ENCODE data around the gene C1orf35. TPM values are rescaled to one million over a fixed set of nuclear protein-coding genes. Genes with fewer than 3 reads are reported as not detected.

C1orf35 gene
- total RNA-seq, 1 experiment from 2014 or later = 31.0 TPM

DNA sequence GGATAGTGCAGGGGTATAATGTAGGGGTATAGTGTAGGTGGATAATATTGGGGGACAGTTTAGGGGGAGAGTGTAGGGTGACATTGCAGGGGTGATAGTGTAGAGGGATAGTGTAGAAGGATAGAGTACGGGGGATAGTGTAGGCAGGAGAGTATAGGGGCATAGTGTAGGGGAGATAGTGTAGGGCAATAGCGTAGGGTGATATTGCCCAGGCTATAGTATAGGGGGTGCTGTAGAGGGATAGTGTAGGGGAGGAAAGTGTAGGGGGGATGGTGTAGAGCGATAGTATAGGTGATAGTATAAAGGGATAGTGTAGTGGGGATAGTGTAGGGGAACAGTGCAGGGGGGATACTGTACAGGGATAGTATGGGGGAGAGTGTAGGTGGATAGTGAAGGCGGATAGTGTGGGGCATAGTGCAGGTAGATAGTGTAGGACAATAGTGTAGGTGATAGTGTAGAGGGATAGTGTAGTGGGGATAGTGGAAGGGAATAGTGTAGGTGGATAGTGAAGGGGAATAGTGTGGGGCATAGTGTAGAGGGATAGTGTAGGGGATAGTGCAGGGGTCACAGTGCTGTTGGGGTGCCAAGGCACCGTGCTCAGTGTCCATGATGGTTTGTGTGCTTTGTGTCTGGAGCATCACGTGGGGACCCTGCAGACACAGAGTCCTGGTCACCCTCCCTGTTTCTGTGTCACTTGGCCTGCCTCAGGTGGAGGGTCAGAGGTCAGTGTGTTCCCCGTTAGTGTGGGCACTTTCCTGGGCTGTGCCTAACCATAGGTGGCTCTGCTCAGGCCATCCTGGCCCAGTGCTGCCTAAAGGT lies 31.1 kb downstream of the C1orf35 start:
- no peaks in the 10 kb centered on the region for H3K36me3 Mint-ChIP-seq (ENCODE audit: insufficient read depth in 1 of 3, low read depth in 3 of 3)
- Histone ChIP-seq H3K4ac (ENCODE audit: low read depth, low read length) (no peak overlapping the region), H3K56ac (ENCODE audit: insufficient read length, low read depth, low read length) (no peak overlapping the region), H2BK5ac (ENCODE audit: insufficient read length, low read length) (no peak overlapping the region), H3K18ac (ENCODE audit: insufficient read length, low read depth, low read length) (no peak overlapping the region), H3K23me2 (ENCODE audit: insufficient read length, low read depth, low read length, poor library complexity, severe bottlenecking) (no peaks in the 10 kb centered on the region), H4K8ac (replicated peaks; ENCODE audit: insufficient read length, low read depth, low read length) (no peak overlapping the region), H3K14ac (ENCODE audit: insufficient read depth, low read length) (no peak overlapping the region), H3K27me3 (ENCODE audit: insufficient read depth, low read length) (peaks cover 74% of the 10 kb centered on the region; the same call in 1 of the 2 replicates), H3K9ac (ENCODE audit: extremely low read depth, insufficient read length, low read length) (no peak overlapping the region), H2BK15ac (ENCODE audit: low read depth, low read length) (no peak overlapping the region), H3T11ph (ENCODE audit: low read length) (no peak overlapping the region), H4K20me1 (ENCODE audit: control insufficient read depth, insufficient read depth, insufficient read length) (no peaks in the 10 kb centered on the region), H2AFZ (ENCODE audit: low read length) (no peak overlapping the region), H2BK12ac (ENCODE audit: insufficient read length, low read depth, low read length) (no peak overlapping the region), H4K5ac (ENCODE audit: insufficient read length, low read depth, low read length) (no peak overlapping the region), H2BK20ac (ENCODE audit: low read depth, low read length, poor library complexity, severe bottlenecking) (no peak overlapping the region), H3K79me1 (ENCODE audit: insufficient read depth, low read depth, low read length, poor library complexity, severe bottlenecking) (no peaks in the 10 kb centered on the region), H3K79me2 (ENCODE audit: insufficient read depth, low read length) (no peaks in the 10 kb centered on the region), H3K4me2 (ENCODE audit: insufficient read depth, insufficient read length, low read length) (no peak overlapping the region), H3K23ac (ENCODE audit: insufficient read length, low read depth, low read length) (no peak overlapping the region), H2BK120ac (ENCODE audit: low read depth, low read length, poor library complexity, severe bottlenecking) (no peak overlapping the region), H3K4me1 (ENCODE audit: insufficient read depth, low read length) (no peaks in the 10 kb centered on the region), H2AK5ac (ENCODE audit: insufficient read length, low read length) (no peak overlapping the region), H4K91ac (ENCODE audit: insufficient read length, low read depth, low read length) (no peak overlapping the region), H3K9me3 (ENCODE audit: control insufficient read depth, low read depth, low read length) (no peaks in the 10 kb centered on the region), H3K27ac (ENCODE audit: insufficient read length, low read depth, low read length) (no peak overlapping the region)
- no peaks in the 10 kb centered on the region for H3K9me3 Mint-ChIP-seq
- TF ChIP-seq, protein P1, sequence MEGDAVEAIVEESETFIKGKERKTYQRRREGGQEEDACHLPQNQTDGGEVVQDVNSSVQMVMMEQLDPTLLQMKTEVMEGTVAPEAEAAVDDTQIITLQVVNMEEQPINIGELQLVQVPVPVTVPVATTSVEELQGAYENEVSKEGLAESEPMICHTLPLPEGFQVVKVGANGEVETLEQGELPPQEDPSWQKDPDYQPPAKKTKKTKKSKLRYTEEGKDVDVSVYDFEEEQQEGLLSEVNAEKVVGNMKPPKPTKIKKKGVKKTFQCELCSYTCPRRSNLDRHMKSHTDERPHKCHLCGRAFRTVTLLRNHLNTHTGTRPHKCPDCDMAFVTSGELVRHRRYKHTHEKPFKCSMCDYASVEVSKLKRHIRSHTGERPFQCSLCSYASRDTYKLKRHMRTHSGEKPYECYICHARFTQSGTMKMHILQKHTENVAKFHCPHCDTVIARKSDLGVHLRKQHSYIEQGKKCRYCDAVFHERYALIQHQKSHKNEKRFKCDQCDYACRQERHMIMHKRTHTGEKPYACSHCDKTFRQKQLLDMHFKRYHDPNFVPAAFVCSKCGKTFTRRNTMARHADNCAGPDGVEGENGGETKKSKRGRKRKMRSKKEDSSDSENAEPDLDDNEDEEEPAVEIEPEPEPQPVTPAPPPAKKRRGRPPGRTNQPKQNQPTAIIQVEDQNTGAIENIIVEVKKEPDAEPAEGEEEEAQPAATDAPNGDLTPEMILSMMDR (conservative IDR thresholded peaks at IDR 0.05) = no peak
- peaks cover 0 to 14% of the 10 kb centered on the region in 2 experiments; a peak in 3 of 4 replicates for H3K4me1 Mint-ChIP-seq
- 100% methylated on average over 3 of the region's 7 CpGs for WGBS (ENCODE audit: extremely low coverage, insufficient read length, low lambda C conversion rate)
- H3K27me3 Mint-ChIP-seq (ENCODE audit: low read depth) = peaks cover 76% of the 10 kb centered on the region
- no peak for DNase-seq
- H3K4me3 Mint-ChIP-seq = no peak overlapping the region; a peak in 1 of 5 replicates
- H3K27ac Mint-ChIP-seq = no peak overlapping the region
